ENCODE results near the gene ZNF330.
A peak's percentile ranks its signal among the peaks of the same experiment; 100 is the strongest.
"Not testable (repeated sequence)": the region's sequence is repeated elsewhere in the genome, so short reads cannot be mapped to it uniquely, and the experiment has no call there.

Gene ZNF330

GRCh38 chr4:141220691-141221659, at the start of gene ZNF330:
TSS of gene ZNF330 (plus strand) at chr4:141220895. CDS start at chr4:141222372, 1,477 bp downstream.
- FAIRE-seq (peak; percentile 72), DNase-seq (ENCODE audit: insufficient read length, low spot score) (peak; percentile 52)
- TF ChIP-seq POLR2A (IDR thresholded peaks at IDR 0.05; ENCODE audit: low read depth, low read length), result peak; percentile 82

- FAIRE-seq, result no peak
- no peak for TF ChIP-seq POLR2A (IDR thresholded peaks at IDR 0.05; ENCODE audit: low read depth, low read length)
- DNase-seq (ENCODE audit: insufficient read length, low spot score), result no peak
Measured at GRCh38 chr4:141174457-141174856, 46.2 kb upstream of the ZNF330 start.

- FAIRE-seq (no peak), DNase-seq (ENCODE audit: insufficient read length, low spot score) (no peak)
- no peak for TF ChIP-seq POLR2A (IDR thresholded peaks at IDR 0.05; ENCODE audit: low read depth, low read length)
Measured at GRCh38 chr4:141177171-141177570, 43.5 kb upstream of the ZNF330 start.

- FAIRE-seq, result no peak
- DNase-seq (ENCODE audit: insufficient read length, low spot score), result no peak
- TF ChIP-seq POLR2A (IDR thresholded peaks at IDR 0.05; ENCODE audit: low read depth, low read length), result no peak
Measured at GRCh38 chr4:141179474-141180373, 41.0 kb upstream of the ZNF330 start.

GRCh38 chr4:141180991-141181761, 39.5 kb upstream of the ZNF330 start:
- FAIRE-seq (no peak), DNase-seq (ENCODE audit: insufficient read length, low spot score) (no peak)
- TF ChIP-seq POLR2A (IDR thresholded peaks at IDR 0.05; ENCODE audit: low read depth, low read length), result no peak

GRCh38 chr4:141183491-141183890, 37.2 kb upstream of the ZNF330 start:
- FAIRE-seq, result not testable (repeated sequence)

GRCh38 chr4:141192564-141192963, 28.1 kb upstream of the ZNF330 start:
- no peak for DNase-seq (ENCODE audit: insufficient read length, low spot score)
- no peak for TF ChIP-seq POLR2A (IDR thresholded peaks at IDR 0.05; ENCODE audit: low read depth, low read length)
- no peak for FAIRE-seq

More at GRCh38 chr4:141183491-141183890, 37.2 kb upstream of the ZNF330 start:
- DNase-seq (ENCODE audit: insufficient read length, low spot score), result not testable (repeated sequence)

GRCh38 chr4:141193516-141194034, 27.1 kb upstream of the ZNF330 start:
- DNase-seq (ENCODE audit: insufficient read length, low spot score), result no peak
- no peak for TF ChIP-seq POLR2A (IDR thresholded peaks at IDR 0.05; ENCODE audit: low read depth, low read length)
- FAIRE-seq, result no peak

- DNase-seq (ENCODE audit: insufficient read length, low spot score) (no peak), FAIRE-seq (no peak)
- TF ChIP-seq POLR2A (IDR thresholded peaks at IDR 0.05; ENCODE audit: low read depth, low read length), result no peak
Measured at GRCh38 chr4:141195095-141195707, 25.5 kb upstream of the ZNF330 start.

GRCh38 chr4:141196227-141196933, 24.3 kb upstream of the ZNF330 start:
- FAIRE-seq (no peak), DNase-seq (ENCODE audit: insufficient read length, low spot score) (no peak)
- TF ChIP-seq POLR2A (IDR thresholded peaks at IDR 0.05; ENCODE audit: low read depth, low read length), result no peak

GRCh38 chr4:141207961-141208360, 12.7 kb upstream of the ZNF330 start:
- DNase-seq (ENCODE audit: insufficient read length, low spot score) (no peak), FAIRE-seq (no peak)
- TF ChIP-seq POLR2A (IDR thresholded peaks at IDR 0.05; ENCODE audit: low read depth, low read length), result no peak

- TF ChIP-seq POLR2A (IDR thresholded peaks at IDR 0.05; ENCODE audit: low read depth, low read length), result no peak
- no peak for FAIRE-seq
Measured at GRCh38 chr4:141210168-141210567, 10.5 kb upstream of the ZNF330 start.

More at GRCh38 chr4:141210168-141210567, 10.5 kb upstream of the ZNF330 start:
- no peak for DNase-seq (ENCODE audit: insufficient read length, low spot score)

Measured in H54 (cell line).